Measurements from ENCODE around the gene CRB1.

CRB1 gene

DNA sequence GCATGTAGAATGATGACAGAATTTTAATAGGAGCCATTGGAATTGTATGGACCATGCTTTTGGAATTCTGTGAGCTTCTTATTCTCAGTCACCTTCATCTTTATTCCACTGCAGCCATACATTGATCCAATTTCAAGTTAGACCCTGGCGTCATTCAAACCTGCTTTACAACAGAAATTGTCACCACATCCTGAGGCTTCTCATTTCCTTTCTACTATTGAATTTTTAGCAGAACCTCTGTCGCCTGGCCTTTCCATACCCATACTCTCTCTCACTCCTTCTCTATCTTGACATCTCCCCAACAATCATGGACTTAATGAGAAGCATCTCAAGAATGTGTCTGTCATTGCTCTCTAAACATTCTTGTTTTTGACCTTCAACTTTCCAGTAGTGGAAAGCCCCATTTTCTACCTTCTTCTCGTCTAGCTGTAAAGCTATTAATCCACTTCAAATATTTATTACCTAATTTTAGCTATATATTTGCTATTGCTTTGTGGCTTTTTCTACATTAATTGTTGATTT lies 74.1 kb downstream of the CRB1 start:
- H3K4me3 ChIP-seq (ENCODE audit: control insufficient read depth, low read depth, low read length), result no peak overlapping the region
- TF ChIP-seq, protein P1, sequence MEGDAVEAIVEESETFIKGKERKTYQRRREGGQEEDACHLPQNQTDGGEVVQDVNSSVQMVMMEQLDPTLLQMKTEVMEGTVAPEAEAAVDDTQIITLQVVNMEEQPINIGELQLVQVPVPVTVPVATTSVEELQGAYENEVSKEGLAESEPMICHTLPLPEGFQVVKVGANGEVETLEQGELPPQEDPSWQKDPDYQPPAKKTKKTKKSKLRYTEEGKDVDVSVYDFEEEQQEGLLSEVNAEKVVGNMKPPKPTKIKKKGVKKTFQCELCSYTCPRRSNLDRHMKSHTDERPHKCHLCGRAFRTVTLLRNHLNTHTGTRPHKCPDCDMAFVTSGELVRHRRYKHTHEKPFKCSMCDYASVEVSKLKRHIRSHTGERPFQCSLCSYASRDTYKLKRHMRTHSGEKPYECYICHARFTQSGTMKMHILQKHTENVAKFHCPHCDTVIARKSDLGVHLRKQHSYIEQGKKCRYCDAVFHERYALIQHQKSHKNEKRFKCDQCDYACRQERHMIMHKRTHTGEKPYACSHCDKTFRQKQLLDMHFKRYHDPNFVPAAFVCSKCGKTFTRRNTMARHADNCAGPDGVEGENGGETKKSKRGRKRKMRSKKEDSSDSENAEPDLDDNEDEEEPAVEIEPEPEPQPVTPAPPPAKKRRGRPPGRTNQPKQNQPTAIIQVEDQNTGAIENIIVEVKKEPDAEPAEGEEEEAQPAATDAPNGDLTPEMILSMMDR (IDR thresholded peaks at IDR 0.05; ENCODE audit: control insufficient read depth, insufficient read depth, low read depth, low read length, missing control alignments), result no peak
- DNase-seq (ENCODE audit: low read depth), result no peak

DNA sequence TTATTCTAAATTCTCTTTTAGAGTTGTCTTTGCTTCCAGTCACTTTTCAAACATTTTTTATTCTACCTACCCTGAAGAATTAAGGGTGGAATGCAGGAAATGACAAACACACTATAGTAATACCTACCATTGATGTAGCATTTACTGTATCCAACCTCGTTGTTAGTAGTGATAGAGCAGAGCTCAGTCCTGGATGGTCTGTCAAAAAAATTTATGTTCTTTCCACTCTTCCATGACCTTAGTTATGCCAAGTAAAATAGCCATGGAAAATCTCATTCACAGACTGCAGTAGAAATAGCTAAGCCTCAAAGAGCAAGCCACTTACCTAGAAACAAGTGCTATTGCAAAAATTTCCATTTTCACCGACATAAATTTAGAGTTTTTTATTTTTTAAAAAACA lies 74.6 kb downstream of the CRB1 start:
- DNase-seq (ENCODE audit: low read depth), result no peak
- H3K4me3 ChIP-seq (ENCODE audit: control insufficient read depth, low read depth, low read length), result no peak overlapping the region
- TF ChIP-seq, protein P1 (IDR thresholded peaks at IDR 0.05; ENCODE audit: control insufficient read depth, insufficient read depth, low read depth, low read length, missing control alignments), result no peak

DNA sequence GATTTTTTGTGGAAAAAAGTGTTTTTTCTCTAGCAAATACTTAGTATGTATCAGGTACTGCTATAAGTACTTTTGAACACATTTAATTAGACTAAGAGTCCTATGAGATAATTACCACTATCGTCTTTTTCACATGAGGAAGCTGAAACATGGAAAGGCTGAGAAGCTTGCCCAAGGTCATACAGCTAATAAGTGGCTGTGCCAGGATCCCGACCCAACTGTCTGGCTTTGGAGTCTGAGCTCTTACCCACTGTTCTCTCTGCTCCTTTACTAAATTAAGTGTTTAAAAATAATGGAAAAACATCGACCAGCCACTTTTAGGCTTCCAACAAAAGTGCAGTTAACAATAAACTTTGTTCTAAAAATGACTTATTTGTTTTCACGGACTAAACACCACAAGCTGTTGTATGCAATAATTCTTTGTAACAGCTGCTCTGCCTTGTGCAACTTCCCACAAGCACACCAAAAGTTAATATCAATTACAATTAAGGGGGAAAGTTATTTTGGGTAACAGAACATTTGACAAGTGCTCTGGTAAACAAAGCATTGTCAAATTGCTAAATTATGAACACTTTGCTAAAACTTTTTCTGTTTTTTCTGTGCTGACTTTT lies 75.7 kb downstream of the CRB1 start:
- TF ChIP-seq, protein P1 (IDR thresholded peaks at IDR 0.05; ENCODE audit: control insufficient read depth, insufficient read depth, low read depth, low read length, missing control alignments), result no peak
- H3K4me3 ChIP-seq (ENCODE audit: control insufficient read depth, low read depth, low read length), result no peak overlapping the region
- no peak for DNase-seq (ENCODE audit: low read depth)

DNA sequence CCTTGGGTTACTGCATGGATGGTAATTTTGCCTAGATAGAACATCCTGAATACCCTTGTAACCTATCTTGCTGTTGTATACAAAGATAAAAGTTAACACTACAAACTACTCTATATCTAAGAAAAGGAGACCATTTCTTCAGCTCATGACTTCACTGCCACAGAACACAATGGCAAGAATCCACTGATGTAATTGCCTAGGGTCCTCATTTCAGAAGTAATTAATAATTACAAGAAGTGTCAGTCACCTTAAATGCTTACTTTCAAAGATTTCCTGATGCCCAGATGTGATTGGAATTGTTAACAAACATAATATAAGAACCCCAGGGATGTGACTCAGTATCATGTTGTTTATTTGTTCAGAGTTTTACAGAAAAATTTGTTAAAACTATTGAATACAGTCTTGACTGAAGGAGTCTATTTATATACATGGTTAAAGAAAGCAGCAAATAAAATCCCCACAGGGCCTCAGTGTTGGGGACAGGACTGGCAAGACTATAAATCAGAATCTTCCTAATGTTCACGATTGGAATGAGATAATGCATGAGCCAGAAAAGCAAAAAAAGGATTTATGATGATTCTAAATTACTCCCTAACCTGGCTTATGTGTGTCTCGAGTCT lies 83.9 kb downstream of the CRB1 start:
- TF ChIP-seq, protein P1 (IDR thresholded peaks at IDR 0.05; ENCODE audit: control insufficient read depth, insufficient read depth, low read depth, low read length, missing control alignments), result no peak
- DNase-seq (ENCODE audit: low read depth), result no peak

DNA sequence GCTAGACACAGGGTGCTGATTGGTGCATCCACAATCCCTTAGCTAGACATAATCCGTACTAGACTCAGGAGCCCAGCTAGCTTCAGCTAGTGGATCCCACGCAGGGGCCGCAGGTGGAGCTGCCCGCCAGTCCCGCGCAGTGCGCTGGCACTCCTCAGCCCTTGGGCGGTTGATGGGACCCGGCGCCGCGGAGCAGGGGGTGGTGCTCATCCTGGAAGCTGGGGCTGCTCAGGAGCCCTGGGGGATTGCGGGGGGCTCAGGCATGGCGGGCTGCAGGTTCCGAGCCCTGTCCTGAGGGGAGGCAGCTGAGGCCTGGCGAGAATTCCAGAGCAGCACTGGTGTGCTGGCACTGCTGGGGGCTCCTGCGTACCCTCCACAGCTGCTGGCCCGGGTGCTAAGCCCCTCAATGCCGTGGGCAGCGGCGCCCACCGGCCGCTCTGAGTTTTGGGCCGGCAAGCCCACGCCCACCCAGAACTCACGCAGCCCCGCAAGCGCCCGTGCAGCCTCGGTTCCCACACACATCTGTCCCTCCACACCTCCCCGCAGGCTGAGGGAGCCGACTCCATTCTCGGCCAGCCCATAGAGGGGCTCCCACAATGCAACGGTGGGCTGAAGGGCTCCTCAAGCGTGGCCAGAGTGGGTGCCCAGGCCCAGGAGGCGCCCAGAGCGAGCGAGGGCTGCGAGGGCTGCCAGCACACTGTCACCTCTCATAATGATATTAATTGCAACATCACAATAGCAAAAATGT lies 87.4 kb downstream of the CRB1 start:
- TF ChIP-seq, protein P1 (IDR thresholded peaks at IDR 0.05; ENCODE audit: control insufficient read depth, insufficient read depth, low read depth, low read length, missing control alignments), result no peak
- DNase-seq (ENCODE audit: low read depth), result no peak
- H3K4me3 ChIP-seq (ENCODE audit: control insufficient read depth, low read depth, low read length), result no peak overlapping the region

More for the DNA sequence above, 83.9 kb downstream of the CRB1 start:
- no peak overlapping the region for H3K4me3 ChIP-seq (ENCODE audit: control insufficient read depth, low read depth, low read length)

DNA sequence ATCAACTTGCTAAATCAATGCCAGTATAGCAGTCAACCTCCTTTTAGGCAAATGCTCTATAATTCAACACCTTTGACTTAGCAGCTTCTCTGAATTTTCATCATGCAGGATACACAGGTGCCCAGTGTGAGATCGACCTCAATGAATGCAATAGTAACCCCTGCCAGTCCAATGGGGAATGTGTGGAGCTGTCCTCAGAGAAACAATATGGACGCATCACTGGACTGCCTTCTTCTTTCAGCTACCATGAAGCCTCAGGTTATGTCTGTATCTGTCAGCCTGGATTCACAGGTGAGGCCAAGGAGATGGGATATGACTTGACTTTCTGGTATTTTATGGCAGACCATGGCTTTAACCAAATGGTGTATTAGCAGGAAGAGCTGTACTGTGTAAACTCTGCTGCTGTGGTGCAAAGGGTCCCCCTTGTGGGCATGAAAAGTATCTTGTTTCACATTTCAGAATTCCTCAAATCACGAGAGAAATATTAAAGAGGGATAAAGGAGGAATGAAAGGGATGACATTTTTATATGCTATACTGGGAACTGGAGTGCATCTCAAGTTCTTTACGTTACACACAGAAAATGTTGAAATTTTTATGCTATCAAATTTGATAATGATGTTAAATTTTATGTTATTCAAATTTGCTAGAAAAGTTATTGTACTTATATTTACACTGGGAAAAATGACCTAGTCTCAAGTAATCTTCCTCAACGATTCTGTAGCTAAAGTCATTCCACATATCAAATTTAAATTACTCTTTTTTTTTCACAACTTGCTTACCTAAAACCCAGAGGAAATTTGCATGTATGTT lies 88.9 kb downstream of the CRB1 start:
- H3K4me3 ChIP-seq (ENCODE audit: control insufficient read depth, low read depth, low read length), result no peak overlapping the region
- TF ChIP-seq, protein P1 (IDR thresholded peaks at IDR 0.05; ENCODE audit: control insufficient read depth, insufficient read depth, low read depth, low read length, missing control alignments), result peak; percentile 75
- peak; percentile 21 for DNase-seq (ENCODE audit: low read depth)
